Sigmoid colon (tissue), 4 donors: ENCODE results near the gene NEO1.

Experiments
- CTCF ChIP-seq, 4 experiments: fragments of 450-650 bp in 3 of 4; fragments of 200-600 bp in 1 of 4; IDR thresholded peaks; one replicate each; pipeline ENCODE4 v1.5.1; 2016 to 2019; ENCODE audit warnings: antibody characterized with exemption in 4 of 4, mild to moderate bottlenecking in 3 of 4, moderate library complexity in 2 of 4
- POLR2AphosphoS5 ChIP-seq, 4 donors: sonication (generic); formaldehyde crosslinking; IDR thresholded peaks; one replicate each; pipeline ENCODE4 v1.6.1; 2017; ENCODE audit warnings: antibody characterized with exemption in 4 of 4

GRCh38 chr15:73028031-73028430 lies 24.2 kb upstream of the NEO1 start:
- TF ChIP-seq CTCF (IDR thresholded peaks at IDR 0.05) (no peak), POLR2AphosphoS5 (IDR thresholded peaks at IDR 0.05) (no peak)
